Spleen (tissue), 11 donors: Measurements from ENCODE around the gene CDKN1B. TPM values are rescaled to one million over a fixed set of nuclear protein-coding genes. Genes with fewer than 3 reads are reported as not detected.
A peak's percentile ranks its signal among the peaks of the same experiment; 100 is the strongest.

Experiments
- DNase-seq: peaks from one replicate; pipeline ENCODE4 v3.0.0-alpha.2; 2020
- H3K27ac ChIP-seq, 8 donors: fragments of 200-600 bp; sonication (generic) in 7 of 8; 1 replicate in 4 of 8; 2 replicates in 4 of 8; pipeline versions ENCODE4 v1.5.0 to v1.8.0; 2016 to 2021; ENCODE audit warnings: inconsistent platforms in 4 of 8, mild to moderate bottlenecking in 4 of 8, moderate library complexity in 1 of 8
- H3K27me3 ChIP-seq, 7 donors: fragments of 200-600 bp; sonication (generic) in 6 of 7; replicated peaks in 1 of 7; 1 replicate in 4 of 7; 2 replicates in 3 of 7; pipeline versions ENCODE4 v1.5.0 to v1.8.0; 2016 to 2021; ENCODE audit warnings: inconsistent platforms in 3 of 7, mild to moderate bottlenecking in 1 of 7
- H3K36me3 ChIP-seq, 6 donors: fragments of 200-600 bp; sonication (generic) in 5 of 6; 1 replicate in 4 of 6; 2 replicates in 2 of 6; pipeline versions ENCODE4 v1.5.0 to v1.8.0; 2016 to 2021; ENCODE audit warnings: inconsistent platforms in 2 of 6
- H3K4me1 ChIP-seq, 6 donors: fragments of 200-600 bp; sonication (generic) in 5 of 6; 1 replicate in 3 of 6; 2 replicates in 3 of 6; pipeline versions ENCODE4 v1.5.0 to v1.8.0; 2016 to 2021; ENCODE audit warnings: inconsistent platforms in 3 of 6
- H3K4me3 ChIP-seq, 8 donors: fragments of 200-600 bp; sonication (generic) in 7 of 8; 1 replicate in 4 of 8; 2 replicates in 4 of 8; pipeline versions ENCODE4 v1.5.0 to v1.8.0; 2016 to 2021; ENCODE audit warnings: inconsistent platforms in 4 of 8, mild to moderate bottlenecking in 4 of 8, moderate library complexity in 2 of 8
- H3K9me3 ChIP-seq, 8 donors: fragments of 200-600 bp; sonication (generic) in 7 of 8; 1 replicate in 4 of 8; 2 replicates in 4 of 8; pipeline versions ENCODE4 v1.5.0 to v1.8.0; 2016 to 2021; ENCODE audit warnings: inconsistent platforms in 4 of 8
- POLR2A ChIP-seq, 3 donors: fragments of 450-650 bp; IDR thresholded peaks; one replicate each; pipeline ENCODE4 v1.5.1; 2017; ENCODE audit warnings: antibody characterized with exemption in 3 of 3, mild to moderate bottlenecking in 1 of 3
- POLR2AphosphoS5 ChIP-seq, 3 donors: sonication (generic); formaldehyde crosslinking; IDR thresholded peaks; one replicate each; pipeline ENCODE4 v1.5.1; 2017; ENCODE audit warnings: antibody characterized with exemption in 3 of 3
- WGBS, 5 donors: extraction: QIAGEN DNeasy Blood & Tissue Kit in 3 of 5; methylation state at CpG; one replicate each; pipeline versions ENCODE4 v1.1.5 to v1.1.7; 2013 to 2018; 5-methylcytosine and 5-hydroxymethylcytosine counted together
- intact Hi-C: fragments of 100-400 bp; cut with DNase I; formaldehyde crosslinking; loops from one replicate; pipeline ENCODE4 v1.15.0; 2023; ENCODE audit warnings: low total_unique reads
- polyA plus RNA-seq, 3 donors: library from polyadenylated mRNA; stranded (reverse); fragments of 200-250 nt; gene quantifications; one replicate each; pipeline ENCODE4 v1.2.1, GENCODE V29; 2013
- total RNA-seq, 7 donors: library from RNA; depleted of rRNA in 3 of 7; stranded (reverse); fragments of >200 nt in 3 of 7; fragmentation: NEBNext Ultra II Directional in 4 of 7; extraction: Animal tissue kit (Norgen Biotek cat#: 25700) in 4 of 7; gene quantifications; one replicate each; pipeline versions ENCODE4 v1.1.0 to v1.2.1, GENCODE V29; 2016 to 2021
- TF ChIP-seq, protein P1 (sequence below), 11 experiments: fragments of 200-600 bp in 7 of 11; fragments of 450-650 bp in 4 of 11; sonication (generic) in 4 of 11; IDR thresholded peaks in 8 of 11; conservative IDR thresholded peaks in 3 of 11; 1 replicate in 7 of 11; 2 replicates in 4 of 11; pipeline versions ENCODE4 v1.4.0 to v1.8.0; 2016 to 2021; ENCODE audit warnings: antibody characterized with exemption in 11 of 11, inconsistent platforms in 4 of 11, mild to moderate bottlenecking in 1 of 11
- donor health status: healthy with polysubstance abuse.
- donor health status: DM: no; HTN: no; CAD: no; lungs with moderate emphysema.
- donor health status: DM: no; HTN: no; CAD: no.
- donor health status: Bipolar disorder and iron deficiency.
- donor health status: healthy.
- donor health status: DM: no; HTN: no; CAD: no.
- donor health status: DM: yes; HTN: yes; CAD: no.

Gene CDKN1B
- total and polyA plus RNA-seq, 10 donors: 34.9 to 95.2 (median 74.7) TPM

- intact Hi-C loops: no loop called here
- H3K27me3 ChIP-seq: no peaks in the 10 kb centered on the region
- 77 to 92% (median 83%) methylated on average over 7 of the region's 7 CpGs for WGBS, 5 donors
Measured at GRCh38 chr12:12745576-12746211, 28.5 kb downstream of the CDKN1B start.

DNA sequence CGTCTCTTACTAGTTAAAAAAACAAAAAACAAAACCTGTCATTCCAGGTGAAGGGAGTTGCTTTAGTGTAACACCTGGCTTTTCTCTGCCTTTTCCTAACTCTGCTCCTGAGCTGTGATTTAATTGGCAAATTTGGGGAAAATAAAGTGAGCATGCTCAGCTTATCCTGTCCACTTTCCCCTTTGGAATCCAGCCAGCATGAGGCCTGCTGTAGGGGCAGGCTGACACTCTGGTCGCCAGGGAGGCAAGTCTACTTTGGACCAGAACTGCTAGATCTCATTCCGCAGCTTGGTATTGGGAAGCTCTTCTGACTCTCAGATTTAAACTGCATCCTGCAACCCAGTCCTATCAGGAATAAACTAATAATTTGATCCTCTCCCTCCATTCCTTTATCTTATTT, 30.1 kb downstream of the CDKN1B start:
- no peak for DNase-seq

More at GRCh38 chr12:12745576-12746211, 28.5 kb downstream of the CDKN1B start:
- Histone ChIP-seq H3K36me3 (peaks cover 0 to 7% (median 0%) of the 10 kb centered on the region in 6 donors), H3K4me3 (no peak overlapping the region), H3K27ac (no peak overlapping the region), H3K9me3 (no peaks in the 10 kb centered on the region), H3K4me1 (peaks cover 0 to 22% (median 9%) of the 10 kb centered on the region in 6 donors)
- TF ChIP-seq, protein P1, sequence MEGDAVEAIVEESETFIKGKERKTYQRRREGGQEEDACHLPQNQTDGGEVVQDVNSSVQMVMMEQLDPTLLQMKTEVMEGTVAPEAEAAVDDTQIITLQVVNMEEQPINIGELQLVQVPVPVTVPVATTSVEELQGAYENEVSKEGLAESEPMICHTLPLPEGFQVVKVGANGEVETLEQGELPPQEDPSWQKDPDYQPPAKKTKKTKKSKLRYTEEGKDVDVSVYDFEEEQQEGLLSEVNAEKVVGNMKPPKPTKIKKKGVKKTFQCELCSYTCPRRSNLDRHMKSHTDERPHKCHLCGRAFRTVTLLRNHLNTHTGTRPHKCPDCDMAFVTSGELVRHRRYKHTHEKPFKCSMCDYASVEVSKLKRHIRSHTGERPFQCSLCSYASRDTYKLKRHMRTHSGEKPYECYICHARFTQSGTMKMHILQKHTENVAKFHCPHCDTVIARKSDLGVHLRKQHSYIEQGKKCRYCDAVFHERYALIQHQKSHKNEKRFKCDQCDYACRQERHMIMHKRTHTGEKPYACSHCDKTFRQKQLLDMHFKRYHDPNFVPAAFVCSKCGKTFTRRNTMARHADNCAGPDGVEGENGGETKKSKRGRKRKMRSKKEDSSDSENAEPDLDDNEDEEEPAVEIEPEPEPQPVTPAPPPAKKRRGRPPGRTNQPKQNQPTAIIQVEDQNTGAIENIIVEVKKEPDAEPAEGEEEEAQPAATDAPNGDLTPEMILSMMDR (IDR thresholded peaks at IDR 0.05 in 8 of 11, conservative IDR thresholded peaks at IDR 0.05 in 3 of 11): no peak
- no peak for DNase-seq

DNA sequence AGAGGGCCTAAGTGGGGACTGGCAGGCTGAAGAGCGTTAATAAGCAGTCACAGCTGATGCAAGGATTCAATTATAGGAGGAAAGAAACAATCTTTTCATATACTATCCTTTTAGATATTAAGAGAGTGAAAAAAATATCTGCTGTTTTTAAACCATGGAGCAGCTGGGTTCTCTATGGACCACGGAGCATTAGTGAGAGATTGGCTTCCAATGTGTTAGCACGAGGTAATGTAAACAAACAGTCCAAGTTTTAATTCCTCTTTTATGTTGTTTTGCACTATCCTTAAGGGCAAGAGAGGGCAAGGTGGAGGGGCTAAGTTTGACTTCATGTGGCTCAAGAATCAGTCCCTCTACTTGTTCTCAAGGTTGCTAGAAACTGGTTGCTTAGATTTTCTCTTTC, 30.9 kb downstream of the CDKN1B start:
- intact Hi-C loops: no loop called here
- Histone ChIP-seq H3K4me1 (peaks cover 0 to 6% (median 0%) of the 10 kb centered on the region in 6 donors), H3K36me3 (peaks cover 0 to 7% (median 0%) of the 10 kb centered on the region in 6 donors), H3K4me3 (no peak overlapping the region), H3K9me3 (no peaks in the 10 kb centered on the region), H3K27me3 (no peaks in the 10 kb centered on the region), H3K27ac (no peak overlapping the region)
- TF ChIP-seq, protein P1 (IDR thresholded peaks at IDR 0.05 in 8 of 11, conservative IDR thresholded peaks at IDR 0.05 in 3 of 11): no peak
- TF ChIP-seq POLR2A (IDR thresholded peaks at IDR 0.05) (no peak), POLR2AphosphoS5 (IDR thresholded peaks at IDR 0.05) (no peak)
- no peak for DNase-seq
- 68 to 80% (median 74%) methylated on average over 3 of the region's 3 CpGs for WGBS, 5 donors

More for the DNA sequence above, 30.1 kb downstream of the CDKN1B start:
- no peak for TF ChIP-seq POLR2AphosphoS5 (IDR thresholded peaks at IDR 0.05)
- TF ChIP-seq POLR2A (IDR thresholded peaks at IDR 0.05): no peak
- TF ChIP-seq, protein P1 (IDR thresholded peaks at IDR 0.05 in 8 of 11, conservative IDR thresholded peaks at IDR 0.05 in 3 of 11): no peak
- H3K27ac ChIP-seq: no peak overlapping the region
- no peaks in the 10 kb centered on the region for H3K27me3 ChIP-seq
- WGBS, 5 donors: 83 to 96% (median 87%) methylated on average over 3 of the region's 3 CpGs
- H3K4me3 ChIP-seq: no peak overlapping the region
- intact Hi-C loops: no loop called here
- no peaks in the 10 kb centered on the region for H3K9me3 ChIP-seq
- H3K36me3 ChIP-seq: peaks cover 0 to 7% (median 0%) of the 10 kb centered on the region in 6 donors
- peaks cover 0 to 6% (median under 1%) of the 10 kb centered on the region in 6 donors for H3K4me1 ChIP-seq

DNA sequence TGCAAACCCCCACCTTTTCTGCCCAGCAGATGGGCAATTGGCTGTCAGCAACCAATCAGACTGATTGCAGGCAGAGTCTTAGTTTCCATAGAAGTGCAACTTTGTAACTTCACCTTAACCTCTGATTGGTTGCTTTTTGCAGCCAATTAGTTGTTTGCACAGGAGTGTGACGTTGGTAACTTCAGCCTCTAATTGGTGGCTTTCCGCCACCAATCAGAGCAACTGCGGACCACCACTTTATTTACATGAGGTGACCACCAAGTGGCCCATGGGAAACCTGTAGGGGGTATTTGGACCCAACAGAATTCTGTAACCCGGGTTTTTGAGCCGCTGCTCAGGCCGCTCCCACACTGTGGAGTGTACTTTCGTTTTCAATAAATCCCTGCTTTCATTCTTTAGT, 32.3 kb downstream of the CDKN1B start:
- no peak for DNase-seq
- Histone ChIP-seq H3K27ac (peak overlapping the region in 6 of 8 donors; percentile 45 to 72 (median 63)), H3K4me3 (peak overlapping the region in 4 of 8 donors; percentile 4 to 47 (median 20)), H3K27me3 (no peaks in the 10 kb centered on the region), H3K4me1 (peaks cover 0 to 6% (median 0%) of the 10 kb centered on the region in 6 donors), H3K9me3 (no peaks in the 10 kb centered on the region), H3K36me3 (peaks cover 0 to 7% (median 0%) of the 10 kb centered on the region in 6 donors)
- intact Hi-C loops: no loop called here
- TF ChIP-seq, protein P1 (IDR thresholded peaks at IDR 0.05 in 8 of 11, conservative IDR thresholded peaks at IDR 0.05 in 3 of 11): no peak
- TF ChIP-seq POLR2A (IDR thresholded peaks at IDR 0.05) (no peak), POLR2AphosphoS5 (IDR thresholded peaks at IDR 0.05) (no peak)
- 88 to 92% (median 90%) methylated on average over 7 of the region's 7 CpGs for WGBS, 5 donors
